RWPE1 (cell line): ENCODE results near the gene SUGCT.

Experiments used
- CTCF ChIA-PET: fragments of 350-600 bp; sonication (Branson Sonifier 250); formaldehyde crosslinking; extraction: SDS; loops from one replicate; lab custom pipeline; 2021; lab: Yijun Ruan, JAX
- POLR2A ChIA-PET: fragments of 400-600 bp; formaldehyde crosslinking; extraction: SDS; loops from one replicate; lab custom pipeline; 2020; ENCODE audit warnings: antibody characterized with exemption; ENCODE audit not compliant: low non-redundant PET; lab: Yijun Ruan, JAX
- DNase-seq: peaks from one replicate; pipeline ENCODE4 v3.0.0; 2012; ENCODE audit warnings: low spot score
- H3K27ac ChIP-seq: fragments of 450-650 bp; 2 replicates; pipeline ENCODE4 v1.5.1; 2017
- TF ChIP-seq, protein P1 (sequence below): fragments of 450-650 bp; conservative IDR thresholded peaks from 2 replicates; pipeline ENCODE4 v1.5.1; 2017; ENCODE audit warnings: low read depth, mild to moderate bottlenecking

Gene SUGCT

GRCh38 chr7:40610461-40610860, 475.7 kb downstream of the SUGCT start:
- H3K27ac ChIP-seq = no peak overlapping the region
- CTCF ChIA-PET = no interaction called here
- DNase-seq = no peak
- TF ChIP-seq, protein P1, sequence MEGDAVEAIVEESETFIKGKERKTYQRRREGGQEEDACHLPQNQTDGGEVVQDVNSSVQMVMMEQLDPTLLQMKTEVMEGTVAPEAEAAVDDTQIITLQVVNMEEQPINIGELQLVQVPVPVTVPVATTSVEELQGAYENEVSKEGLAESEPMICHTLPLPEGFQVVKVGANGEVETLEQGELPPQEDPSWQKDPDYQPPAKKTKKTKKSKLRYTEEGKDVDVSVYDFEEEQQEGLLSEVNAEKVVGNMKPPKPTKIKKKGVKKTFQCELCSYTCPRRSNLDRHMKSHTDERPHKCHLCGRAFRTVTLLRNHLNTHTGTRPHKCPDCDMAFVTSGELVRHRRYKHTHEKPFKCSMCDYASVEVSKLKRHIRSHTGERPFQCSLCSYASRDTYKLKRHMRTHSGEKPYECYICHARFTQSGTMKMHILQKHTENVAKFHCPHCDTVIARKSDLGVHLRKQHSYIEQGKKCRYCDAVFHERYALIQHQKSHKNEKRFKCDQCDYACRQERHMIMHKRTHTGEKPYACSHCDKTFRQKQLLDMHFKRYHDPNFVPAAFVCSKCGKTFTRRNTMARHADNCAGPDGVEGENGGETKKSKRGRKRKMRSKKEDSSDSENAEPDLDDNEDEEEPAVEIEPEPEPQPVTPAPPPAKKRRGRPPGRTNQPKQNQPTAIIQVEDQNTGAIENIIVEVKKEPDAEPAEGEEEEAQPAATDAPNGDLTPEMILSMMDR = no peak
- POLR2A ChIA-PET = no interaction called here

DNA sequence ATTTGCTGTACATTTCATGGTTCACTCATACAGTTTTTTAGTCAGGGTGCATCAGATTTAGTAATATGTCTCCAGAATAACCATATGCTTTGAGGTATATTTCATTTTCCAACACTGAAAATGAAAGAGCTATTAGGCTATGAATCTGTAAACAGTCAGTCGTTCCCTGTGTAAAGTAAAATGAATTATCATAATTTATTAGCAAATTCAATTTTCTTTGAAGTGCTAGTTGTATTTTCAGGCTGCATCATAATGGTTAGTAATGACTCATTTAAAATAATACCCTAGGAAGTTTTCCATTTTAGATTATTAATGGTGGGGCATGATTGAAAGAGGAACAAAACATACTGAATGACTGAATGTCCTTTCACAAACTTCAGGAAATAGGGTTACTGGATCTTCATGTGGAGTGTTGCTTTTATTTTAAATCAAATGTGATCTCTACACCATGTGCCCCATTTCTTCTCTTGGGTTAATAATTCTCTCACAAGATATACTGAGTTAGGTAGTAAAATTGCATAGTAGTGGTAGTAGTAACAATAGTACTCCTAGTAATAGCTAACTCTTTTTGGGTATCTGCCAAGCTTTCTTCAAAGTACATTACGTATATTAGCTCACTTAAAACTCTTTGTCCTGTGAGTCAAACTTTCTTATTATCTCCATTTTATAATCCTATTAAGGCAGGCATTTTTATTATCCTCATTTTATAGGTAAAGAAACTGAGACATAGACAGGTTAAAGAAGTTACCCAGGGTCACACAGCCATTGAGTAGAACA, 476.5 kb downstream of the SUGCT start:
- POLR2A ChIA-PET = no interaction called here
- CTCF ChIA-PET = interaction anchor here (0.7 kb wide), 1 partner anchor 11 kb away, joined by 6 read pairs; no protein-coding TSS in a partner anchor
- no peak overlapping the region for H3K27ac ChIP-seq
- no peak for DNase-seq
- TF ChIP-seq, protein P1 = no peak

- ChIA-PET CTCF (interaction anchor here (0.5 kb wide), 1 partner anchor 271 kb away, joined by 3 read pairs; no protein-coding TSS in a partner anchor), POLR2A (no interaction called here)
- H3K27ac ChIP-seq = no peak overlapping the region
- TF ChIP-seq, protein P1 = no peak
- no peak for DNase-seq
Observed at GRCh38 chr7:40612298-40612697, 477.5 kb downstream of the SUGCT start.

- TF ChIP-seq, protein P1 = no peak
- ChIA-PET CTCF (interaction anchor here (0.6 kb wide), 1 partner anchor 201 kb away, joined by 3 read pairs; no protein-coding TSS in a partner anchor), POLR2A (no interaction called here)
- H3K27ac ChIP-seq = no peak overlapping the region
- no peak for DNase-seq
Observed at GRCh38 chr7:40619647-40620046, 484.8 kb downstream of the SUGCT start.

DNA sequence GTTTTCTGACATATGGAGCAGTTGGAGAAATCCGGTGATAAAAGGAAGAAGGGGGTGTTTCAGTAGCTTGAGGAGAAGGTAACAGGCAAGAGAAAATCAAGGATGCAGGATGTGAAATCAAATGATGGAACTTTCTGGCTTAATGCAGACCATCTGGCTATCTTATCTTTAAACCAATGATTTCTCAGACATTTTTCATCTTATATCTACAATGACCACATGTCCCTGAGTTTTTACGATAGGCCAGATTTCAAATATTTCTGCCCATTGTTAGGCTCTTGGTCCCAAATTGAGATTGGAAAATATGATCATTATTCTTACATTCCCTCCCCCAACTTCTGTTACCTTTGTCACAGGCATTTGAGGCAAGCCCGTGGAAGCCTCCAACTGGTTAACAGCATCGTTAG, 486.8 kb downstream of the SUGCT start:
- TF ChIP-seq, protein P1 = no peak
- CTCF ChIA-PET = no interaction called here
- POLR2A ChIA-PET = no interaction called here

GRCh38 chr7:40622941-40623501, 488.2 kb downstream of the SUGCT start:
- POLR2A ChIA-PET = no interaction called here
- TF ChIP-seq, protein P1 = no peak
- CTCF ChIA-PET = no interaction called here
- no peak for DNase-seq
- no peak overlapping the region for H3K27ac ChIP-seq

More for the DNA sequence above, 486.8 kb downstream of the SUGCT start:
- no peak overlapping the region for H3K27ac ChIP-seq
- no peak for DNase-seq
